ENCODE measurements around the gene LTBP1. TPM values are rescaled to one million over a fixed set of nuclear protein-coding genes. Genes with fewer than 3 reads are reported as not detected.

LTBP1 gene
- total and polyA plus RNA-seq, 2 of the 13 experiments (the other 11 are each of a cell fraction or from before 2014, with no cell fraction given): 0.12 to 0.22 TPM

DNA sequence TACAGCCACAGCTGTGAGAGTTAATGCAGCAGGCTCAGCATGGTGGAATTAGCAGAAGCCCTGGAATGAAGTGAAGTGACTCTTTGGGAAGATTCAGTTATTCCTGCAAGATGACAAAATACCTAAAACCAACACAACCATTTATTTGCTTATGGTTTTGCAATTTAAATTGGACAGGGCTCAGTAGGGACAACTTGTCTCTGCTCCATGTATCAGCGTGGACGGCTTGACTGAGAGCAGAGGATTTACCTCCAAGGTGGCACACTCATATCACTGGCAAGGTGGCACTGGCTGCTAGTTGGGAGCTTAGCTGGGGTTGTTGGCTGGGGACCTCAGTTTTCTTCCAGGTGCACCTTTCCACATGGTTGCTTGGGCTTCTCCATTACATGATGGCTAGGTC is 58.3 kb downstream of the LTBP1 start:
- H2AFZ ChIP-seq (ENCODE audit: low read length): no peak overlapping the region
- H3K36me3 ChIP-seq (replicated peaks in 1 of 2; ENCODE audit: control insufficient read depth in 1 of 2, insufficient read depth in 2 of 2, low read length in 2 of 2): no peaks in the 10 kb centered on the region
- BruUV-seq (replicated peaks): no TSS peak
- no peak overlapping the region for H3K4me3 ChIP-seq (replicated peaks in 1 of 3; ENCODE audit: insufficient read depth in 1 of 3, low read depth in 2 of 3, low read length in 3 of 3)
- H3K27ac ChIP-seq (ENCODE audit: extremely low read length, insufficient read depth, low read length): no peak overlapping the region
- H3K27me3 ChIP-seq (ENCODE audit: control insufficient read depth in 1 of 2, insufficient read depth in 2 of 2, low read length in 2 of 2): no peaks in the 10 kb centered on the region; a peak in 2 of 5 replicates
- no peak for DNase-seq (ENCODE audit: low spot score)
- FAIRE-seq: no peak
- H3K4me1 ChIP-seq (ENCODE audit: insufficient read depth, low read length): peaks cover 16% of the 10 kb centered on the region
- intact Hi-C loops (cut with micrococcal nuclease; ENCODE audit: unreplicated experiment) (no loop called here), in situ Hi-C loops (cut with HindIII; ENCODE audit: extremely low pct_ligation_motif_present, low pct_unique_long_range_greater_than_20kb) (no loop called here)
- H3K9me3 ChIP-seq (ENCODE audit: low read length): no peaks in the 10 kb centered on the region
- no peaks in the 10 kb centered on the region for H4K20me1 ChIP-seq (ENCODE audit: insufficient read depth, low read length)
- no peaks in the 10 kb centered on the region for H3K79me2 ChIP-seq (ENCODE audit: insufficient read depth, low read length)
- ChIA-PET POLR2A (no interaction called here), CTCF (ENCODE audit: low intra/inter-chr PET ratio, low total read pairs) (no interaction called here)
- no peak overlapping the region for H3K4me2 ChIP-seq (ENCODE audit: low read depth, low read length)
- no peak for ATAC-seq
- H3K9ac ChIP-seq (ENCODE audit: insufficient read depth, low read depth, low read length): no peak overlapping the region
- WGBS (ENCODE audit: low lambda C conversion rate): 13% methylated on average over 2 of the region's 2 CpGs
- no peak for TF ChIP-seq ZZZ3 (CRISPR knock-in tag; IDR thresholded peaks at IDR 0.05; ENCODE audit: borderline replicate concordance)
- TF ChIP-seq HMG20A (CRISPR knock-in tag; IDR thresholded peaks at IDR 0.05; ENCODE audit: borderline replicate concordance): no peak
- no peak for TF ChIP-seq SIN3B (IDR thresholded peaks at IDR 0.05; ENCODE audit: low read length)
- TF ChIP-seq DMAP1 (CRISPR knock-in tag; IDR thresholded peaks at IDR 0.05): no peak
- TF ChIP-seq TFE3 (CRISPR knock-in tag; IDR thresholded peaks at IDR 0.05): no peak
- TF ChIP-seq TAF15 (IDR thresholded peaks at IDR 0.05; ENCODE audit: low read depth, low read length, poor library complexity, severe bottlenecking): no peak
- no peak for TF ChIP-seq ZNF770 (CRISPR knock-in tag; IDR thresholded peaks at IDR 0.05)
- no peak for TF ChIP-seq CCDC6 (CRISPR knock-in tag; IDR thresholded peaks at IDR 0.05)
- TF ChIP-seq ZNF432 (CRISPR knock-in tag; IDR thresholded peaks at IDR 0.05; ENCODE audit: borderline replicate concordance): no peak
- TF ChIP-seq STAT6 (CRISPR knock-in tag; IDR thresholded peaks at IDR 0.05; ENCODE audit: borderline replicate concordance): no peak
- TF ChIP-seq ZNF614 (CRISPR knock-in tag; IDR thresholded peaks at IDR 0.05; ENCODE audit: borderline replicate concordance): no peak
- no peak for TF ChIP-seq ONECUT2 (CRISPR knock-in tag; IDR thresholded peaks at IDR 0.05)
- TF ChIP-seq GMEB2 (CRISPR knock-in tag; IDR thresholded peaks at IDR 0.05; ENCODE audit: low read depth): no peak

All from HepG2 (cell line).